Dermis lymphatic vessel endothelial cell (primary cell): ENCODE results near the gene CBLB. TPM values are rescaled to one million over a fixed set of nuclear protein-coding genes. Genes with fewer than 3 reads are reported as not detected.

Experiments used
- total RNA-seq: library from RNA; depleted of rRNA; stranded (reverse); fragments of >200 nt; gene quantifications from 2 replicates; pipeline ENCODE4 v1.2.1, GENCODE V29; 2014

The CBLB gene
- total RNA-seq = 20.7 and 24.3 TPM in 2 replicates

DNA sequence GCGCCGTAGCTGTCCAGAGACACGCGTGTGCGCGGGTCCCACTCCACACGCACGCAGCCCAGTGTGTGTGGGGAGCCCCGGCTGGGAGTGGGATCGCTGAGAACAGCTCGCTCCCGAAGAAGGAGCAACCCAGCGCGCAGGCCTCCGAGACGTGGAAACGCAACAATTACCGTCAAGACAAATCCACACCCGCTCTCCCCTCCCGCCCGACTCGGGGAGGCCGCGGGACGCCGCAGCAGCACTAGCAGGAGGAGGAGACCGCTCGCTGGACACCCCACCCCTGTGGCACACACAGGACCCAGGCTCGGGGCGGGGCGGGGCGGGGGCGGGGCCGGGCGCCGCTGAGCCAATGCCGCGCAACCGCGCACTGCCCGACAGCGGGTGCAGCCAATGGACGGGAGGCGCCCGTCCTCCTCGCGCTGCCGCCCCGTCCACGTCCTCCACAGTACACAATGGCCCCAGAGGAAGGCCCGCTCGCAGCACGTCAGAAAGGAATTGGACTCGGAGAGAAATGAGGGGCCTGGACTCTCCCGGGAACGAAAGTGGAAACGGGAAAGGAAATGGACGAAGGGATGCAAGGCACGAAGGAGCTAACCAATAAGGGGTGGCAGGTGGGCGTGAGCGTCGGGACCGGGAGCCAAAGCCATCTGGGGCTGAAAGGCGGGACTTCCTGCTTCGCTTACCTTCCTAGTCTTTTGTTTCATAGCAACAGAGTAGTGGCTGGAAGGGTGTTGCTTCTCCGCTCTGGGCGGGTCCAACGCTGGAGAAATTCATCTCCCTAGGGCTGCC is at the start of gene CBLB:
Gene CBLB (minus strand): TSS at position 271 of the 789 bp plus-strand sequence. CDS start 1,435 bp downstream, outside the sequence.

